IPS DF 19.7 (cell line): ENCODE data around the gene PEX11G.
"Not testable (repeated sequence)": the region's sequence is repeated elsewhere in the genome, so short reads cannot be mapped to it uniquely, and the experiment has no call there.

Source experiments
- DNase-seq: peaks from one replicate; pipeline ENCODE4 v3.0.0-alpha.2; 2013; ENCODE audit warnings: low read depth, low spot score

The PEX11G gene

DNA sequence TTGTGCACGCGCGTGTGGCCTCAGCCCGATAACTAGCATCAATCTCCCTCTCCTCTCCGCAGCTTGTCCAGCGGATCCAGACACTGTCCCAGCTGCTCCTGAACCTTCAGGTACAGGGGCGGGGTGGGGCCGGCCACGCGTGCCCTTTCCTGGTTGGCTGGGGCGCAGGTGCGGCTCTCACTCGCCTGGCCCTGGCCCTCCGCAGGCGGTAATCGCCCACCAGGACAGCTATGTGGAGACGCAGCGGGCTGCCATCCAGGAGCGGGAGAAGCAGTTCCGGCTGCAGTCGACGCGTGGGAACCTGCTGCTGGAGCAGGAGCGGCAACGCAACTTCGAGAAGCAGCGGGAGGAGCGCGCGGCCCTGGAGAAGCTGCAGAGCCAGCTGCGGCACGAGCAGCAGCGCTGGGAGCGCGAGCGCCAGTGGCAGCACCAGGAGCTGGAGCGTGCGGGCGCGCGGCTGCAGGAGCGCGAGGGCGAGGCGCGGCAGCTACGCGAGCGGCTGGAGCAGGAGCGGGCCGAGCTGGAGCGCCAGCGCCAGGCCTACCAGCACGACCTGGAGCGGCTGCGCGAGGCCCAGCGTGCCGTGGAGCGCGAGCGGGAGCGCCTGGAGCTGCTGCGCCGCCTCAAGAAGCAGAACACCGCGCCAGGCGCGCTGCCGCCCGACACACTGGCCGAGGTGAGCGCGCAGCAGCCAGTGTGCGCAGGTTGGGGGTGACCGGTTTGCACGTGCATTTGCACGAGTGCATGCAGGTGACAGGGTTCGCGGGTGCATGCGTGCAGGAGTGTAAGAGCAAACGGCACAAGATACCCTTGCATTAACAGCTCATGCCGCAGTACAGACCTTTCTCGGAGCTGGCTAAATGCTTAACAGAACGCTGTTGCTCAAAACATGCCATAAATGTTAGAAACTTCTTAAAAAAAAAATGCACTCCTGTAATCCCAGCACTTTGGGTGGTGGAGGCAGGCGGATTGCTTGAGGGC, 21.5 kb downstream of the PEX11G start:
- DNase-seq = no peak

- DNase-seq = no peak
These were observed 25.3 kb downstream of the PEX11G start for GRCh38 chr19:7463575-7463974.

- no peak for DNase-seq
These were observed 26.8 kb downstream of the PEX11G start for GRCh38 chr19:7461841-7462629.

GRCh38 chr19:7460562-7460966, 28.3 kb downstream of the PEX11G start:
- no peak for DNase-seq

DNA sequence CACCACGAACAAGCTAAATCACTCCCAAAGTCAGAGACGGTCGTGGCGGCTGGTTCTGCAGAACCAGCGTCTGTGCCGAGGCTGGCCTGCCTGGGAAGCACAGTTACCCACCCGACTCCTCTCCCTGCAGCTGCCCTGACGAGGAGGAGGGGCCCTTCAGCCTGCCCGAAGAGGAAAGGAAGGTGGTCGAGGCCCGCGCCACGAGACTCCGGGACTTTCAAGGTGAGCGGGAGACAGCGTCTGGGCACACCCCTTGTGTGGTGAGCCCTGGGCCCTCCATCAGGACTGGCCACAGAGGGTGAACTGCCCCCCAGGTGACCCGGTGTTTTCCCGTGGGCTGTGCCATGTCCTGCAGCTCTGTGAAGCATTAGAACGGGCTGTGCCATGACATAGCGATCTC, 29.1 kb downstream of the PEX11G start:
- DNase-seq = no peak

DNA sequence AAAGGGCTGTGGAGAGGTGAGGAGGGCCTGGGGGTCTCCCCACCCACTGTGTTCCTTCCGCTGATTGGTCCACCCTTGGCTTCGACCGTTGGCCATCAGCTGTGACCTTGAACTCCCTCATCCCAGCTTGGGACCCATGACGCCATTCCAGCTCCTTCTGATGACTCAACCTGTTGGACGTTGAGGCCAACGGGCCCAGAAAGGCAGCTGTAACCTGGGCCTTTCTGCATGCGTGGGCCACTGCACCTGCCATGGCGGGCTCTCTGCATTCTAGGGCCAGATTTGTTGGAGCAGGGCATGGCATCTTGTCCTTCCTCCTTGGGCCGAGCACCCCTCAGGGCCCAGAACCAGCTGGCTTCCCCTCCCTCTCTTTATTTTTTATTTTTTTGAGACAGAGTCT, 30.2 kb downstream of the PEX11G start:
- no peak for DNase-seq

GRCh38 chr19:7456964-7457541, 31.8 kb downstream of the PEX11G start:
- no peak for DNase-seq

DNA sequence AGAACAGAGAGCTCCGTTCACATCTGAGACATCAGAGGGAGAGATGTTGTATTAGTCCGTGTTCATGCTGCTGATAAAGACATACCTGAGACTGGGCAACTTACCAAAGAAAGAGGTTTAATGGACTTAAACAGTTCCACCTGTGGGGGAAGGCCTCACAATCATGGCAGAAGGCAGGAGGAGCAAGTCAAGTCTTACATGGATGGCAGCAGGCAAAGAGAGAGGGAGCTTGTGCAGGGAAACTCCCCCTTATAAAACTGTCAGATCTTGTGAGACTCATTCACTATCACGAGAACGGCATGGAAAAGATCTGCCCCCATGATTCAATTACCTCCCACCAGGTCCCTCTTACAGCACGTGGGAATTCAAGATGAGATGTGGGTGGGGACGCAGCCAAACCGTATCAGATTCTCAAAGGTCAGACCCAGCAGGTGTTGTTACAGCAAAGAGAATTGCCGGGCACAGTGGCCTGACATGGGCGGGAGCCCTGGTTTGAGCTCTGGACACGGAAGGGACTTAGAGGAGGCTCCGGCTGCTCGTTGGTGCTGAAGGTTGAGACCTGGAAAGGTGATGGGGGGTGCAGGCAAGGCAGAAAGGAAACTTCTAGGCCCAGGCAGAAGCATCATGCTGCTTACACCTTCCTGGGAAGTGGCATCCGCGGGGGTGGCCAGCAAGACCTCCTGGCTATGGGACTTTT, 33.1 kb downstream of the PEX11G start:
- DNase-seq = no peak

DNA sequence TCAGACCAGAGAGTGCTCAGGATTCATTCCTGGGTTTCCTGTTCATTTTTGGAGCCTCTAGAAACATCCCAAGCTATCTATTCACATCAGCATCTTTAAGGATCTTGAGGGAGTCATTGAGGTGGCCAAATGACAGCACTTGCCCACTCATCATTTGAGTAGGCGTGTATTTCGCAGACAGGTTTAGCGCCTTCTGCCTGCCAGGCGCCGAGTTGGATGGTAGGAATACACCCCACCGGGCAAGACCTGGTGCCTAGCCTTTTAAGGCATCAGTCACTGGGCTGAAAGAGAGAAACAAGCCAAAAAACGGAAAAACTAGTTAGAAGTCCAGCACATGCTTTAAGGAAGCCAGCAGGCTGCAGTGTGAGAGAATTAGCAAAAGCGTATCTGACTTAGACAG, 33.8 kb downstream of the PEX11G start:
- no peak for DNase-seq

GRCh38 chr19:7450243-7451223, 38.3 kb downstream of the PEX11G start:
- peak; percentile 28 for DNase-seq

DNA sequence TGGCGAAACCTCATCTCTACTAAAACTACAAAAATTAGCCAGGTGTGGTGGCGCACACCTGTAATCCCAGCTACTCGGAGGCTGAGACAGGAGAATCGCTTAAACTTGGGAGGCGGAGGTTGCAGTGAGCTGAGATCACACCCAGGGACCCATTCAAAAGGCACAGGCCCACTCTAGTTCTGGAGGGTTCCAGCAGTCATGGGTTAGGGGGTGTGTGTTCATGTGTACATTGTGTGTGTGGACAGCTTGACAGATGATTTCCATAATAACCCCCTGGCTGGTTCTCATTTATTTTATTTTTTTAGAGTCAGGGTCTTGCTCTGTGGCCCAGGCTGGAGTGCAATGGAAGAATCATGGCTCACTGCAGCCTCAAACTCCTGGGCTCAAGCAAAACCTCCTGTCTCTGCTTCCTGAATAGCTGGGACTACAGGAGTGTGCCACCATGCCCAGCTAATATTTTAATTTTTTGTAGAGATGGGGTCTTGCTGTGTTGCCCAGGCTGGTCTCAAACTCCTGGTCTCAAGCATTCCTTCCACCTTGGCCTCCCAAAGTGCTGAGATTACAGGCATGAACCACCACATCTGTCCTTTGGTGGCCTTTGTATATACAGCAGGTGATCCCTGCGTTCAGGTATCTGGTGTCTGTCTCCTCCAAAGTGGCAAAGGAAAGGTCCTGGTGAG, 39.3 kb downstream of the PEX11G start:
- not testable (repeated sequence) for DNase-seq

GRCh38 chr19:7447648-7448047, 41.2 kb downstream of the PEX11G start:
- DNase-seq = no peak

- DNase-seq = no peak
These were observed 43.7 kb downstream of the PEX11G start for GRCh38 chr19:7445104-7445503.

DNA sequence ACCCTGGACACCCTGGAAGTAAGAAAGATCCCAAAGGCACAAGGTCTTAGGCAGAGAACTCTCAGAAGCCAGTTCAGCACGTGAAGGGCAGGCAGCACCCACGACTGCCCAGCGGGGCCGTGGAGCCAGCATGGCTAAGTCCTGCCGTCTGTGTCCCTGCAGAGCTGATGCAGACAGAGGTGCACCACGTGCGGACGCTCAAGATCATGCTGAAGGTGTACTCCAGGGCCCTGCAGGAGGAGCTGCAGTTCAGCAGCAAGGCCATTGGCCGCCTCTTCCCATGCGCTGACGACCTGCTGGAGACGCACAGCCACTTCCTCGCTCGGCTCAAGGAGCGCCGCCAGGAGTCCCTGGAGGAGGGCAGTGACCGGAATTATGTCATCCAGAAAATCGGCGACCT, 44.8 kb downstream of the PEX11G start:
- DNase-seq = no peak

- DNase-seq = no peak
These were observed 46.4 kb downstream of the PEX11G start for GRCh38 chr19:7442423-7442822.

DNA sequence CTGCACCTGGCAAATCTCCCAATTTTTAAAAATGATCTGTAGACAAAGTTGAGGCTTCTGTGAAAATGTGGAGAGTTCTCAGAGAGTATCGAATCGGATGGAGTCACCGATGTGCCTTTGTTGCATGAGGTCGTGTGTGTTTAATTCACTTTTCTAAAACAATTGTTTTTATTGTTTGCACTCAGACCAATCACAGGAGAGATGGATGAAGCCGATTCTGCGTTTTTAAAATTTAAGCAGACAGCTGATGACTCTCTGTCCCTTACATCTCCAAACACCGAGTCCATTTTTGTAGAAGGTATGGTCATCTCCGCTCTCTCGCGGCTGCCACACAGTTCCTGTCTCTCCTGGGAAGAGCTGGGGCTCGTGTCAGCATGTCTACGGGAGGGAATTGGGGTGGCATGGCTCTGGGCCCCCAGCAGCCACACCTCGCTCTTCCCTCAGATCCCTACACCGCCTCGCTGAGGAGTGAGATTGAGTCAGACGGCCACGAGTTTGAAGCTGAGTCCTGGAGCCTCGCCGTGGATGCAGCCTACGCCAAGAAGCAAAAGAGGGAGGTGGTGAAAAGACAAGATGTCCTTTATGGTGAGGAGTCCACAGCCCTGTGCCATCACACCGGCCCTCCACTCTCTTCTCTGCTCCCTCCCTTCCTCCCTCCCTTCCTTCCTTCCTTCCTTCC, 47.2 kb downstream of the PEX11G start:
- no peak for DNase-seq

GRCh38 chr19:7440188-7440975, 48.5 kb downstream of the PEX11G start:
- no peak for DNase-seq

GRCh38 chr19:7435586-7435985, 53.2 kb downstream of the PEX11G start:
- no peak for DNase-seq
